ENCODE data around the gene ARX. TPM values are rescaled to one million over a fixed set of nuclear protein-coding genes. Genes with fewer than 3 reads are reported as not detected.

ARX gene
- total RNA-seq, 1 donor from 2014 or later = not detected

GRCh38 chrX:24996096-24996709, 19.6 kb downstream of the ARX start:
- no peak overlapping the region for H3K4me3 Mint-ChIP-seq
- ATAC-seq (ENCODE audit: low read depth) (no peak), DNase-seq (no peak)
- H3K36me3 Mint-ChIP-seq (ENCODE audit: low read depth) = peaks cover 11% of the 10 kb centered on the region
- CTCF ChIA-PET = no interaction called here
- no peaks in the 10 kb centered on the region for H3K9me3 Mint-ChIP-seq
- no peaks in the 10 kb centered on the region for H3K27me3 Mint-ChIP-seq
- H3K4me1 Mint-ChIP-seq = no peaks in the 10 kb centered on the region
- POLR2A ChIA-PET = no interaction called here
- H3K27ac Mint-ChIP-seq = no peak overlapping the region
- TF ChIP-seq, protein P1, sequence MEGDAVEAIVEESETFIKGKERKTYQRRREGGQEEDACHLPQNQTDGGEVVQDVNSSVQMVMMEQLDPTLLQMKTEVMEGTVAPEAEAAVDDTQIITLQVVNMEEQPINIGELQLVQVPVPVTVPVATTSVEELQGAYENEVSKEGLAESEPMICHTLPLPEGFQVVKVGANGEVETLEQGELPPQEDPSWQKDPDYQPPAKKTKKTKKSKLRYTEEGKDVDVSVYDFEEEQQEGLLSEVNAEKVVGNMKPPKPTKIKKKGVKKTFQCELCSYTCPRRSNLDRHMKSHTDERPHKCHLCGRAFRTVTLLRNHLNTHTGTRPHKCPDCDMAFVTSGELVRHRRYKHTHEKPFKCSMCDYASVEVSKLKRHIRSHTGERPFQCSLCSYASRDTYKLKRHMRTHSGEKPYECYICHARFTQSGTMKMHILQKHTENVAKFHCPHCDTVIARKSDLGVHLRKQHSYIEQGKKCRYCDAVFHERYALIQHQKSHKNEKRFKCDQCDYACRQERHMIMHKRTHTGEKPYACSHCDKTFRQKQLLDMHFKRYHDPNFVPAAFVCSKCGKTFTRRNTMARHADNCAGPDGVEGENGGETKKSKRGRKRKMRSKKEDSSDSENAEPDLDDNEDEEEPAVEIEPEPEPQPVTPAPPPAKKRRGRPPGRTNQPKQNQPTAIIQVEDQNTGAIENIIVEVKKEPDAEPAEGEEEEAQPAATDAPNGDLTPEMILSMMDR (IDR thresholded peaks at IDR 0.05) = no peak
- intact Hi-C loops (cut with micrococcal nuclease) = no loop called here

DNA sequence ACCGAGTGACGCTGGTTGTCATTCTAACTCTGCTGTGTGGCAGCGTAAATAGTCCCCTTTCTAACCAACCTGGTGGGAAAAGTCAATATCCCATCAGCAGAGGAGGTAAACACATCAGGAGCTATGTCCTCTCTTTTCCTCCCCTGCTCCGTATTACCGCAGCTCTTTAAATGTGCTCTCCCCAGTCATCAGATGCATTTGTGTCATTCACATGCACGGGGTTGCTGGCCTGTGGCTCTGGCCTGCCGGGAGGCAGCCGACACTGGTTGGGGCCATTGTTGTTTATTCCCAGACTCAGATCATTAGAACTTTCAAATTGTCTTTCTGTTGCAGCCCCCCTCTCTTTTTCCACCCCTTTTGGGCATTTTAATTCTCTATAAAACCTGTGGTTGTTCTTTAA, 21.9 kb downstream of the ARX start:
- Mint-ChIP-seq H3K4me3 (no peak overlapping the region), H3K4me1 (no peaks in the 10 kb centered on the region), H3K36me3 (ENCODE audit: low read depth) (peaks cover 16% of the 10 kb centered on the region), H3K9me3 (no peaks in the 10 kb centered on the region), H3K27me3 (no peaks in the 10 kb centered on the region), H3K27ac (no peak overlapping the region)
- DNase-seq (no peak), ATAC-seq (ENCODE audit: low read depth) (no peak)
- TF ChIP-seq, protein P1 (IDR thresholded peaks at IDR 0.05) = no peak
- intact Hi-C loops (cut with micrococcal nuclease) = no loop called here
- ChIA-PET CTCF (no interaction called here), POLR2A (no interaction called here)

DNA sequence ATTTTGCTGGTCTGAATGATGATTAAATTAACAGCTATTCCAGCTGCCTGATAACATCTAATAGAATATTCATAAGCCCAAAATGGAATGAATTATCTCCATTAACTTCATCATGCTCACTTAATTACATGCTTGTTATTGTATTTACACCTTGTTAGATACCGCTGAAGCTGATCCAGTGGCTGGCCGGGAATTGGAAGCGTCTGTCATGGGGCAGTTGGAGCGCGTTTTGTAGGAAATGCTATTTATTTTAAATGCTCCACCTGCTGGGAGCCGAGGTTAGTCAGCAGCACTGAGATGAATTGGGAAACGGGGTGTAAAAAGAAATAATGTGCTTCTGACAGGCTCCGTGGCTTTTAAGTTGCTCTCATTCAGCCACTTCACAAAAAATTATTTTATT, 25.2 kb downstream of the ARX start:
- Mint-ChIP-seq H3K4me1 (no peaks in the 10 kb centered on the region), H3K9me3 (no peaks in the 10 kb centered on the region), H3K4me3 (no peak overlapping the region), H3K27ac (no peak overlapping the region), H3K27me3 (no peaks in the 10 kb centered on the region), H3K36me3 (ENCODE audit: low read depth) (peaks cover 10% of the 10 kb centered on the region)
- ATAC-seq (ENCODE audit: low read depth) (no peak), DNase-seq (no peak)
- intact Hi-C loops (cut with micrococcal nuclease) = no loop called here
- TF ChIP-seq, protein P1 (IDR thresholded peaks at IDR 0.05) = no peak
- ChIA-PET POLR2A (no interaction called here), CTCF (no interaction called here)

DNA sequence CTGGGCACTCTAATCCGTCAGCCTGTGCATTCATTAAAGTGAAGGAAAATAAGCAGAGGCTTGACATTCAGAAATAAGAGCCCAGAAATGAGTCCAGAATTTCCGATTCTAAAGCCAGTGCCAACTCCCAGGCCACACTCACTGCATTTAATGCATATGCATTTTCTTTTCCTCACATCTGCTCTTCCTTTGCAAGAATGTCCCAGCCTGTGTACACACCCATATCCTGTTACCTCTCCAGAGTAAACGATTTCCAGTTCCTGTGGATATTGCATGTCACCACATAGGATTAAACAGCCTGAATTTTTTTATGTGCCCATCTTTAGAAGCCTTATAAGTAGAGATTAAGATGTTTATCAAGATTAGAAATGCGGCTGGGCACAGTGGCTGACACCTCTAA, 27.5 kb downstream of the ARX start:
- no peak overlapping the region for H3K27ac Mint-ChIP-seq
- TF ChIP-seq, protein P1 (IDR thresholded peaks at IDR 0.05) = no peak
- H3K9me3 Mint-ChIP-seq = no peaks in the 10 kb centered on the region
- no peaks in the 10 kb centered on the region for H3K4me1 Mint-ChIP-seq
- ChIA-PET CTCF (no interaction called here), POLR2A (no interaction called here)
- no peaks in the 10 kb centered on the region for H3K27me3 Mint-ChIP-seq
- H3K36me3 Mint-ChIP-seq (ENCODE audit: low read depth) = peaks cover 10% of the 10 kb centered on the region
- intact Hi-C loops (cut with micrococcal nuclease) = no loop called here
- ATAC-seq (ENCODE audit: low read depth) (no peak), DNase-seq (no peak)
- H3K4me3 Mint-ChIP-seq = no peak overlapping the region

GRCh38 chrX:24987731-24988130, 28.0 kb downstream of the ARX start:
- no peaks in the 10 kb centered on the region for H3K4me1 Mint-ChIP-seq
- H3K36me3 Mint-ChIP-seq (ENCODE audit: low read depth) = peaks cover 10% of the 10 kb centered on the region
- no peak overlapping the region for H3K27ac Mint-ChIP-seq
- ChIA-PET CTCF (no interaction called here), POLR2A (no interaction called here)
- TF ChIP-seq, protein P1 (IDR thresholded peaks at IDR 0.05) = no peak
- DNase-seq (no peak), ATAC-seq (ENCODE audit: low read depth) (no peak)
- no peaks in the 10 kb centered on the region for H3K27me3 Mint-ChIP-seq
- H3K9me3 Mint-ChIP-seq = no peaks in the 10 kb centered on the region
- intact Hi-C loops (cut with micrococcal nuclease) = no loop called here
- H3K4me3 Mint-ChIP-seq = no peak overlapping the region

Data from activated B cell treated with CpG ODN at 0.5 μM for 24 hours (primary cell).